Left ventricle myocardium inferior (tissue), 1 donor: Measurements from ENCODE around the gene KIF21B. TPM values are rescaled to one million over a fixed set of nuclear protein-coding genes. Genes with fewer than 3 reads are reported as not detected.

Experiments used
- DNase-seq: peaks from one replicate; pipeline ENCODE4 v3.0.0-alpha.2; 2020
- H3K27ac ChIP-seq: fragments of 200-600 bp; replicated peaks from 2 replicates; pipeline ENCODE4 v1.8.0; 2021
- H3K27me3 ChIP-seq: fragments of 200-600 bp; 2 replicates; pipeline ENCODE4 v1.8.0; 2021; ENCODE audit warnings: low read depth
- H3K36me3 ChIP-seq: fragments of 200-600 bp; 2 replicates; pipeline ENCODE4 v1.8.0; 2021
- H3K4me1 ChIP-seq: fragments of 200-600 bp; 2 replicates; pipeline ENCODE4 v1.8.0; 2021
- H3K4me3 ChIP-seq: fragments of 200-600 bp; 2 replicates; pipeline ENCODE4 v1.8.0; 2021; ENCODE audit warnings: mild to moderate bottlenecking, moderate library complexity
- H3K9me3 ChIP-seq: fragments of 200-600 bp; replicated peaks from 2 replicates; pipeline ENCODE4 v1.8.0; 2021
- intact Hi-C: fragments of 100-400 bp; cut with micrococcal nuclease; formaldehyde crosslinking; loops from one replicate; pipeline ENCODE4 v1.11.0; 2022
- total RNA-seq: library from RNA; stranded (reverse); fragmentation: NEBNext Ultra II Directional; extraction: Animal tissue kit (Norgen Biotek cat#: 25700); gene quantifications from one replicate; pipeline ENCODE4 v1.2.1, GENCODE V29; 2021
- TF ChIP-seq, protein P1 (sequence below): fragments of 200-600 bp; IDR thresholded peaks from 2 replicates; pipeline ENCODE4 v1.8.0; 2021; ENCODE audit warnings: antibody characterized with exemption, mild to moderate bottlenecking, borderline replicate concordance
- donor health status: DM: no; HTN: yes; CAD: no; lungs with severe emphysema.

The KIF21B gene
- total RNA-seq, 1 donor from 2014 or later: 0.47 TPM

- H3K4me1 ChIP-seq: peaks cover 17% of the 10 kb centered on the region
- DNase-seq: no peak
- H3K9me3 ChIP-seq: no peaks in the 10 kb centered on the region
- no peak overlapping the region for H3K4me3 ChIP-seq
- no peak overlapping the region for H3K27ac ChIP-seq
- intact Hi-C loops: no loop called here
- TF ChIP-seq, protein P1, sequence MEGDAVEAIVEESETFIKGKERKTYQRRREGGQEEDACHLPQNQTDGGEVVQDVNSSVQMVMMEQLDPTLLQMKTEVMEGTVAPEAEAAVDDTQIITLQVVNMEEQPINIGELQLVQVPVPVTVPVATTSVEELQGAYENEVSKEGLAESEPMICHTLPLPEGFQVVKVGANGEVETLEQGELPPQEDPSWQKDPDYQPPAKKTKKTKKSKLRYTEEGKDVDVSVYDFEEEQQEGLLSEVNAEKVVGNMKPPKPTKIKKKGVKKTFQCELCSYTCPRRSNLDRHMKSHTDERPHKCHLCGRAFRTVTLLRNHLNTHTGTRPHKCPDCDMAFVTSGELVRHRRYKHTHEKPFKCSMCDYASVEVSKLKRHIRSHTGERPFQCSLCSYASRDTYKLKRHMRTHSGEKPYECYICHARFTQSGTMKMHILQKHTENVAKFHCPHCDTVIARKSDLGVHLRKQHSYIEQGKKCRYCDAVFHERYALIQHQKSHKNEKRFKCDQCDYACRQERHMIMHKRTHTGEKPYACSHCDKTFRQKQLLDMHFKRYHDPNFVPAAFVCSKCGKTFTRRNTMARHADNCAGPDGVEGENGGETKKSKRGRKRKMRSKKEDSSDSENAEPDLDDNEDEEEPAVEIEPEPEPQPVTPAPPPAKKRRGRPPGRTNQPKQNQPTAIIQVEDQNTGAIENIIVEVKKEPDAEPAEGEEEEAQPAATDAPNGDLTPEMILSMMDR: no peak
- no peaks in the 10 kb centered on the region for H3K36me3 ChIP-seq
- peaks cover 83% of the 10 kb centered on the region for H3K27me3 ChIP-seq
These were observed 11.9 kb downstream of the KIF21B start for GRCh38 chr1:201011616-201012015.

- no peak for DNase-seq
- intact Hi-C loops: no loop called here
- H3K27me3 ChIP-seq: peaks cover 73% of the 10 kb centered on the region
- H3K4me3 ChIP-seq: no peak overlapping the region
- H3K4me1 ChIP-seq: peaks cover 1% of the 10 kb centered on the region
- TF ChIP-seq, protein P1: no peak
- no peaks in the 10 kb centered on the region for H3K9me3 ChIP-seq
- H3K36me3 ChIP-seq: no peaks in the 10 kb centered on the region
- no peak overlapping the region for H3K27ac ChIP-seq
These were observed 13.4 kb downstream of the KIF21B start for GRCh38 chr1:201009962-201010645.

- no peak for DNase-seq
- peaks cover 61% of the 10 kb centered on the region for H3K27me3 ChIP-seq
- TF ChIP-seq, protein P1: no peak
- no peak overlapping the region for H3K27ac ChIP-seq
- intact Hi-C loops: no loop called here
- no peaks in the 10 kb centered on the region for H3K4me1 ChIP-seq
- no peak overlapping the region for H3K4me3 ChIP-seq
- H3K36me3 ChIP-seq: no peaks in the 10 kb centered on the region
- H3K9me3 ChIP-seq: no peaks in the 10 kb centered on the region
These were observed 14.7 kb downstream of the KIF21B start for GRCh38 chr1:201008666-201009360.

GRCh38 chr1:201007481-201007880 lies 16.0 kb downstream of the KIF21B start:
- TF ChIP-seq, protein P1: no peak

GRCh38 chr1:201006450-201006849 lies 17.1 kb downstream of the KIF21B start:
- H3K27me3 ChIP-seq: peaks cover 37% of the 10 kb centered on the region
- no peak for DNase-seq
- no peak overlapping the region for H3K27ac ChIP-seq
- no peak overlapping the region for H3K4me3 ChIP-seq
- TF ChIP-seq, protein P1: no peak
- H3K36me3 ChIP-seq: no peaks in the 10 kb centered on the region
- H3K4me1 ChIP-seq: no peaks in the 10 kb centered on the region
- no peaks in the 10 kb centered on the region for H3K9me3 ChIP-seq
- intact Hi-C loops: no loop called here

More at GRCh38 chr1:201007481-201007880, 16.0 kb downstream of the KIF21B start:
- Histone ChIP-seq H3K4me1 (no peaks in the 10 kb centered on the region), H3K36me3 (no peaks in the 10 kb centered on the region), H3K4me3 (no peak overlapping the region), H3K27ac (no peak overlapping the region), H3K9me3 (no peaks in the 10 kb centered on the region), H3K27me3 (peaks cover 47% of the 10 kb centered on the region)
- DNase-seq: no peak
- intact Hi-C loops: no loop called here
